ES-I3 (cell line): Measurements from ENCODE around the gene GLIPR2.
"Not testable (repeated sequence)": the region's sequence is repeated elsewhere in the genome, so short reads cannot be mapped to it uniquely, and the experiment has no call there.

Experiments used
- H3K36me3 ChIP-seq: 2 replicates; pipeline ENCODE4 v1.6.1; 2013; ENCODE audit warnings: mild to moderate bottlenecking, low read length, control low read depth, moderate library complexity; ENCODE audit not compliant: insufficient read depth
- H3K4me1 ChIP-seq: 2 replicates; pipeline ENCODE4 v1.6.1; 2013; ENCODE audit warnings: mild to moderate bottlenecking, control low read depth, low read length; ENCODE audit not compliant: insufficient read depth
- H3K9ac ChIP-seq: 2 replicates; pipeline ENCODE4 v1.6.1; 2013; ENCODE audit warnings: low read depth, mild to moderate bottlenecking, low read length, moderate library complexity
- H3K9me3 ChIP-seq: 2 replicates; pipeline ENCODE4 v1.6.1; 2013; ENCODE audit warnings: mild to moderate bottlenecking, low read length, moderate library complexity; ENCODE audit not compliant: control insufficient read depth, insufficient read depth

GLIPR2 gene

DNA sequence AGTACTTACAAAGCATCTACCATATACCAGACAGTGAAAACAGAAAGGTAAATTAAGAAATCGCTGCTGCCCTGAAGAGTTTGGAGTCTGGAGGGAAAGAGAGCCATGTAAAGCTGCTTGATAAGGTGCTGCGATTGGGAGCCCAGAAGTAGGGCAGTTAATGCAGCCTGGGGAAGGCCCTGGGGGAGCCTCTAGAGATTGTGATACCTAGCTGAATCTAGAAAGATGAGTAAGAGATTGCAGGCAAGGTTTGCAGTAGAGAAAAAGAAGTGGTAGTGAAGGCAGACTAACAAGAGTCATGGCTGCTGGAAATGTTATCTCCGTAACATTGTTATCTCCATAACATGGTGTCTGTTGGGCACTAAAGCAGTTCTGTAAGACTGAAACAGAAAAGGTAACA is 24.0 kb upstream of the GLIPR2 start:
- H3K9me3 ChIP-seq: no peaks in the 10 kb centered on the region
- H3K4me1 ChIP-seq: no peaks in the 10 kb centered on the region
- H3K36me3 ChIP-seq: no peaks in the 10 kb centered on the region
- no peak overlapping the region for H3K9ac ChIP-seq

DNA sequence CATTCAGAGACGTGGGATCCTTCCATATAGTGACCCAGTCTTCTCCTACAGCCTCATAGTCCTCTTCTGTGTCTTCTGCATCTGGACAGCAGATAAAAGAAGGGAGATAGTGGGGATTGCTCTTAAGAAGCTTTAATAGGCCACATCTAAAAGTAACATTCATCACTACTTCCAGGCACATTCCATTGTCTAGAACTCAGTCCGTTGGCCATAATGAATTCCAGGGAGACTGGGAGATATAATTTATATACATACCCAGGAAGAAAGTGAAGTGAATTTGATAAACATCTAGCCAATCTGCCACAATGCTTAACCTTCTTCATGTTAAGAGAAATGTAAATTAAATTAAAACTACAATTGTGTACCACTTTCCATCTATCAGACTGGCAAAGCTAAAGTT is 22.5 kb upstream of the GLIPR2 start:
- no peaks in the 10 kb centered on the region for H3K9me3 ChIP-seq
- H3K9ac ChIP-seq: no peak overlapping the region
- no peaks in the 10 kb centered on the region for H3K4me1 ChIP-seq
- no peaks in the 10 kb centered on the region for H3K36me3 ChIP-seq

GRCh38 chr9:36116593-36116992 is 19.9 kb upstream of the GLIPR2 start:
- no peaks in the 10 kb centered on the region for H3K4me1 ChIP-seq
- no peaks in the 10 kb centered on the region for H3K9me3 ChIP-seq
- H3K36me3 ChIP-seq: no peaks in the 10 kb centered on the region
- no peak overlapping the region for H3K9ac ChIP-seq

DNA sequence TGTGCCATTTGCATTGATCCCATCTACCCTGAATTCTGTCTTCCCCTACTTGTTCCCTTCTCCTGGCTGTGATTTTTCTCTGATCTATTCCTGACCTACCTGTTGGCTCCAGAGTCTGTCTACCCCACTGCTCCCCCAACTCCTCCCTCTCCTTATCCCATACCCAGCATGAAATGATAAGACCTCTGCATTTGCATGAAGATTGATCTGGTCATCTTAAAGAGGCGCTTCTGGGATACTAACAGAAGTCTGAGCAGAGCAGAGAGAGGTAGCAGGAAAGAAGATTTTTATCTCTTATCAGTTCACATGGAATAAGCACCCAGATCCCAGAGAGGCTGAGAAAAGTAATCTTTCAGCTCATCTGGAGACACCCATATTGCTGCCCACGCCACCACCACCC is 18.3 kb upstream of the GLIPR2 start:
- Histone ChIP-seq H3K4me1 (no peaks in the 10 kb centered on the region), H3K9me3 (no peaks in the 10 kb centered on the region), H3K9ac (no peak overlapping the region), H3K36me3 (no peaks in the 10 kb centered on the region)

- Histone ChIP-seq H3K9me3 (no peaks in the 10 kb centered on the region), H3K9ac (no peak overlapping the region), H3K4me1 (no peaks in the 10 kb centered on the region), H3K36me3 (no peaks in the 10 kb centered on the region)
Observed at GRCh38 chr9:36118706-36119105, 17.8 kb upstream of the GLIPR2 start.

GRCh38 chr9:36119476-36119875 is 17.1 kb upstream of the GLIPR2 start:
- Histone ChIP-seq H3K4me1 (no peaks in the 10 kb centered on the region), H3K9me3 (no peaks in the 10 kb centered on the region), H3K9ac (no peak overlapping the region), H3K36me3 (no peaks in the 10 kb centered on the region)

DNA sequence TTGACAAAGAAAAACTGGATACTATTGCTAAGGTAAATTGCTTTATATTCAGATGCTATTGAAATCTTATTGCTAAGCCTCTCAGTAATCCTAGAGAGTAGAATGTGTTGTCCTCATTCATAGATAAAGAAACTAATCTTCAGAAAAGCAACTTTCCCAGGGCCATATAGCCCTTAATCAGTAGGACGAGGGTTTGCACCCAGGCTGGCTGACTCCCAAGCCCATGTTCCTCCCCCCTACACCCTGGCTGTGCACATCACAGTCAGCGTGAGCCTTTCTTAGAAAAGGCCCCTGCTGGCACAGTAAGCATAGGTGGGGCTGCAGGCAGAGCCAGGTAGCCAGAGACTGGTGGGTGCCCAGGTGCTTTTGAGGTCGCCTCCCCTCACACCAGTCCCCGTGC is 15.8 kb upstream of the GLIPR2 start:
- Histone ChIP-seq H3K36me3 (no peaks in the 10 kb centered on the region), H3K9me3 (no peaks in the 10 kb centered on the region), H3K4me1 (no peaks in the 10 kb centered on the region), H3K9ac (no peak overlapping the region)

- Histone ChIP-seq H3K4me1 (no peaks in the 10 kb centered on the region; the same call in 1 of the 2 replicates), H3K9me3 (no peaks in the 10 kb centered on the region), H3K9ac (no peak overlapping the region), H3K36me3 (no peaks in the 10 kb centered on the region)
Observed at GRCh38 chr9:36121971-36122370, 14.6 kb upstream of the GLIPR2 start.

DNA sequence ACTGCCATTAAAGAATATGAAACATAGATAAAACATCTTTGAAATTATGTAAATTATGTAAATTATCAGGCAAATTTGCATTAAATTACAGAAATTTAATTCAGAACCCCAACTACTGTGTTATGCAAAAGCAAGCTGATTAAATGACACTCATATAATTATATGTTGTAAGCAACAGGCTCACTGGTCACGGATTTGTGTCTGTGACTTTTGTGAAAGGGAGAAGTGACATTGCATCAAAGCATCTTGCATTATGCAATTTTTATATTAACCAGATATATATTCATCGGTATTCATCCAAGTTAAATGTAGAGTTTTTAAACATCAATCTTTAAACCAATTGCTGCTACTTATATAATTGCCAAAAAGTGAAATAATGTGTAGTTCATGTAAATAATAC is 13.0 kb upstream of the GLIPR2 start:
- Histone ChIP-seq H3K9ac (no peak overlapping the region), H3K4me1 (no peaks in the 10 kb centered on the region; the same call in 1 of the 2 replicates), H3K36me3 (no peaks in the 10 kb centered on the region), H3K9me3 (no peaks in the 10 kb centered on the region)

DNA sequence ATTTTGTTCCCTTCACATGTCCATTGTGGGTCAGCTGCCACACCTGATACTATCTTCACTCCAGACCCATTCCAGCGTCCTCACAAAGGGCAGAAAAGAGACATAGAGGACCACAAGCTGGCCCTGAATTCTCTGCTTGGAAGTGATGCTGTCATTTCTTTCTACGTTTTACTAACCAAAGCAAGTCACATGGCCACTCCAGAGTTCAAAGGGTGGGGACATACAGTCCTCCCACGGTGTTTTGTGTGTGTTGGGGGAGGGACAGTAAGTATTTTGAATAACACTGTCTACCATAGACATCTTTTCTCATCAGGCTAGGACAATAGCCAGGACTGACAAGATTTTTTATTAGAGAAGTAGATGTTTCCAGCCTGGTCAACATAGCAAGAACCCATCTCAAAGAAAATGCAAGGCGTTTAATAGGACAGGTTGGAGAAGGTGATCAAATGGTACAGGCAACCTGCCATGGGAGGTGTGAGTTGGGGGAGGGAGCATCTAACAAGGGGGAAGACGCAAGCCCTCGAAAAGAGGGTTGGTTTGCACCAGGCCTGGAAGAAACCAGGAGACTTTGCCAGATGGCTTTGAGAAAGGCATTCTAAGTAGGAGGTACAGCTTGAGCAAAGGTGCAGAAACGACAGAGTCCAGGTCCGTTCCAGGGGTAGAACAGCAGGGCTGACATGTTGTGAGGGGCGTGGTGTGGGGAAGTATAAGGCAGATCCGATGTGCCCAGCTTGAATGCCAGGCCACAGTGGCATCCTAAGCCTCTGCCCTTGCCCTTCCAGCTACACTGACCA is 11.3 kb upstream of the GLIPR2 start:
- no peak overlapping the region for H3K9ac ChIP-seq
- H3K4me1 ChIP-seq: no peaks in the 10 kb centered on the region; the same call in 1 of the 2 replicates
- H3K36me3 ChIP-seq: no peaks in the 10 kb centered on the region
- H3K9me3 ChIP-seq: no peaks in the 10 kb centered on the region

GRCh38 chr9:36126016-36126730 is 10.4 kb upstream of the GLIPR2 start:
- no peaks in the 10 kb centered on the region; the same call in 1 of the 2 replicates for H3K4me1 ChIP-seq
- no peaks in the 10 kb centered on the region for H3K36me3 ChIP-seq
- no peak overlapping the region for H3K9ac ChIP-seq
- H3K9me3 ChIP-seq: no peaks in the 10 kb centered on the region

- H3K9ac ChIP-seq: no peak overlapping the region
- H3K4me1 ChIP-seq: peaks cover 5% of the 10 kb centered on the region
- no peaks in the 10 kb centered on the region for H3K9me3 ChIP-seq
- H3K36me3 ChIP-seq: no peaks in the 10 kb centered on the region
Observed at GRCh38 chr9:36127652-36128244, 8.8 kb upstream of the GLIPR2 start.

DNA sequence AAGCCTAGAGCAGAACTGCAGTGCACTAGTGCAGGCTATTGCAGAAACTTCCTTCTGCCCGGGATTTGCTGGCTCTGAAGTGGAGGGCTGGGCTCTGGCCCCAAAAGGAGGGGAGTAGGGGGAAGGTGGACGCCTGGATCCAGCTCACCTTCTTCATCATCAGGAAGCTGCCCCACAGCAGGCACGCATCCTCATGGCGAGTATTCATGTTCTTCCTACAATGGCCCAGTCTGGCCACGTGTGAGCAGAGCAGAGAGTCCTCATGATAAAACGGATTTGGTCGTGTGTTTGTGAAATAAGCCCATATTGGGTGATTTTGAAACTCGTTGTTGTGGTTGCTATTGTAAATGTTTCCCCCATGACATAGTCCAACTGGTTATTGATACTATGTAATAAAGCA is 8.2 kb upstream of the GLIPR2 start:
- Histone ChIP-seq H3K9ac (no peak overlapping the region), H3K4me1 (peaks cover 5% of the 10 kb centered on the region), H3K36me3 (no peaks in the 10 kb centered on the region), H3K9me3 (no peaks in the 10 kb centered on the region)

DNA sequence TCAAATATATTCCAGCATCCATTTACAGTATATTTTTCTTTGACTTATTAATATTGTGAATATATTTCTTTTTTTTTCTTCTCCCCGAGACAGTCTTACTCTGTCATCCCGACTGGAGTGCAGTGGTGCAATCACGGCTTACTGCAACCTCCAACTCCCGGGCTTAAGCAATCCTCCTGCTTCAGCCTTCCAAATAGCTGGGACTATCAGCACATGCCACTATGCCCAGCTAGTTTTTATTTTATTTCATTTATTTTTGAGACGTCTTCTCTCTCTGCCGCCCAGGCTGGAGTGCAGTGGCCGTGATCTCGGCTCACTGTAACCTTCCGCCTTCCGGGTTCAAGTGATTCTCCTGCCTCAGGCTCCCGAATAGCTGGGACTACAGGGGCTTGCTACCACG is 7.4 kb upstream of the GLIPR2 start:
- no peak overlapping the region for H3K9ac ChIP-seq
- H3K36me3 ChIP-seq: no peaks in the 10 kb centered on the region
- no peaks in the 10 kb centered on the region for H3K9me3 ChIP-seq
- peaks cover 5% of the 10 kb centered on the region for H3K4me1 ChIP-seq

DNA sequence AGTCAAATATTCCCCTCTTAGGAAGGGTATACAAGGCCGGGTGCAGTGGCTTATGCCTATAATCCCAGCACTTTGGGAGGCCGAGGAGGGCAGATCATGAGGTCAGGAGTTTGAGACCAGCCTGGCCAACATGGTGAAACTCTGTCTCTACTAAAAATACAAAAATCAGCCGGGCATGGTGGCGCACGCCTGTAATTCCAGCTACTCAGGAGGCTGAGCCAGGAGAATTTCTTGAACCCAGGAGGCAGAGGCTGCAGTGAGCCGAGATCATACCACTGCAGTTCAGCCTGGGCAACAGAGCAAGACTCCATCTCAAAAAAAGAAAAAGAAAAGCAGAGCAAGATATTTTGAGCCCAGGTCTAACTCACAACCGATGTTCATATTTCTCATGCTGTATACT is 4.9 kb upstream of the GLIPR2 start:
- not testable (repeated sequence) for H3K36me3 ChIP-seq, H3K9me3 ChIP-seq, H3K9ac ChIP-seq, H3K4me1 ChIP-seq
